GM23248 (cell line): ENCODE data around the gene TRIM6. TPM values are rescaled to one million over a fixed set of nuclear protein-coding genes. Genes with fewer than 3 reads are reported as not detected.
A peak's percentile ranks its signal among the peaks of the same experiment; 100 is the strongest.

Experiments used
- DNase-seq: peaks from one replicate; pipeline ENCODE4 v3.0.0-alpha.2; 2015
- H2AFZ ChIP-seq: fragments of 200-600 bp; sonication (generic); 2 replicates; pipeline ENCODE4 v1.6.1; 2016; ENCODE audit warnings: antibody characterized with exemption
- H3F3A ChIP-seq: fragments of 200-600 bp; sonication (generic); 2 replicates; pipeline ENCODE4 v1.6.1; 2016; ENCODE audit warnings: mild to moderate bottlenecking, antibody characterized with exemption, mixed run types; ENCODE audit not compliant: insufficient read depth
- H3K27ac ChIP-seq: fragments of 200-600 bp; sonication (generic); 2 replicates; pipeline ENCODE4 v1.5.1; 2016; ENCODE audit warnings: mild to moderate bottlenecking
- H3K27me3 ChIP-seq: fragments of 200-600 bp; sonication (generic); replicated peaks from 2 replicates; pipeline ENCODE4 v1.6.1; 2016; ENCODE audit warnings: mild to moderate bottlenecking; ENCODE audit not compliant: insufficient read depth
- H3K36me3 ChIP-seq: fragments of 200-600 bp; sonication (generic); 2 replicates; pipeline ENCODE4 v1.6.1; 2016; ENCODE audit warnings: low read depth, mild to moderate bottlenecking
- H3K4me1 ChIP-seq: fragments of 200-600 bp; sonication (generic); 2 replicates; pipeline ENCODE4 v1.6.1; 2016; ENCODE audit warnings: mild to moderate bottlenecking; ENCODE audit not compliant: insufficient read depth
- H3K4me2 ChIP-seq: fragments of 200-600 bp; sonication (generic); one replicate; pipeline ENCODE4 v1.6.1; 2016; ENCODE audit warnings: mild to moderate bottlenecking; ENCODE audit not compliant: unreplicated experiment
- H3K4me3 ChIP-seq: fragments of 200-600 bp; sonication (generic); 2 replicates; pipeline ENCODE4 v1.5.1; 2016; ENCODE audit warnings: mild to moderate bottlenecking
- H3K79me2 ChIP-seq: fragments of 200-600 bp; sonication (generic); 2 replicates; pipeline ENCODE4 v1.6.1; 2016; ENCODE audit warnings: mild to moderate bottlenecking; ENCODE audit not compliant: insufficient read depth
- H3K9ac ChIP-seq: fragments of 200-600 bp; sonication (generic); 2 replicates; pipeline ENCODE4 v1.6.1; 2016; ENCODE audit warnings: mild to moderate bottlenecking
- H3K9me2 ChIP-seq: fragments of 200-600 bp; sonication (generic); 2 replicates; pipeline ENCODE4 v1.6.1; 2016; ENCODE audit warnings: mixed run types, mild to moderate bottlenecking, moderate library complexity; ENCODE audit not compliant: insufficient read depth
- H3K9me3 ChIP-seq: fragments of 200-600 bp; sonication (generic); one replicate; pipeline ENCODE4 v1.6.1; 2017; ENCODE audit warnings: low read depth
- H4K20me1 ChIP-seq: fragments of 200-600 bp; sonication (generic); 2 replicates; pipeline ENCODE4 v1.6.0; 2016; ENCODE audit not compliant: insufficient read depth
- EZH2 ChIP-seq: fragments of 200-600 bp; sonication (generic); IDR thresholded peaks from 2 replicates; pipeline ENCODE4 v1.6.1; 2018; ENCODE audit warnings: antibody characterized with exemption, mild to moderate bottlenecking; ENCODE audit not compliant: insufficient read depth, poor library complexity, severe bottlenecking
- EZH2phosphoT487 ChIP-seq: fragments of 200-600 bp; sonication (generic); IDR thresholded peaks from 2 replicates; pipeline ENCODE4 v1.6.1; 2018; ENCODE audit warnings: antibody characterized with exemption, moderate library complexity, mild to moderate bottlenecking, low read depth; ENCODE audit not compliant: insufficient read depth
- WGBS, 2 experiments: methylation state at CpG; one replicate each; pipeline ENCODE4 v1.1.6; 2015 to 2017; ENCODE audit warnings: low lambda C conversion rate in 2 of 2, low coverage in 1 of 2; ENCODE audit errors: missing lambda C conversion rate in 2 of 2; 5-methylcytosine and 5-hydroxymethylcytosine counted together
- in situ Hi-C: fragments of 300-500 bp; cut with MboI; formaldehyde crosslinking; loops from 2 replicates; pipeline ENCODE4 v1.15.0; 2020
- polyA plus RNA-seq: library from polyadenylated mRNA; unstranded; fragments of >200 nt; fragmentation: Nextera tagmentation; extraction: Ambion mirVana; gene quantifications from 2 replicates; pipeline ENCODE4 v1.2.1, GENCODE V29; 2016
- total RNA-seq: library from RNA; depleted of rRNA; stranded (reverse); fragments of >200 nt; shearing (Covaris generic); gene quantifications from 2 replicates; pipeline ENCODE4 v1.2.3, GENCODE V29; 2014

TRIM6 gene
- total and polyA plus RNA-seq, 2 experiments from 2014 or later = 1.9 to 3.6 TPM

DNA sequence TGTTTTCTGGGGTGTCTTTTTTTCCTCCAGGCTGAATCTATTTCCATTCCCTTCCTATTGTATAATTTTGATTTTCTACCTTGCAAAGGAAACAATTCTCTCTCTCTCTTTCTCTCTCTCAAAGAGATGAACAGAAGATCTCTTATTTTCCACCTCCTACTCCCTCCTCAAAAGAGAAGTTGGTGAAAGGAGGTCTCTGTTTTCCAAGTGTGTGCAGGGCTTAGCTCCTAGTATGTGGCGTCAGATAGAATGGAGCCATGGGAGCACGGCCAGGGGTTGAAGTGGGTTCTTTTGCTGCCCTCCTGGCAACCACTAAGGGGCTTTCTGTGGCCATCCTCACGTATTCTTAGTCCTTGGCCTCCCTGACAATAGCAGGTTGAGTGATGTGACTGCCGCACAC lies 28.8 kb downstream of the TRIM6 start:
- Histone ChIP-seq H3K4me1 (peaks cover 36% of the 10 kb centered on the region), H3K9me3 (no peaks in the 10 kb centered on the region), H3K36me3 (no peaks in the 10 kb centered on the region), H3K9ac (peak overlapping the region; percentile 84), H3K79me2 (no peaks in the 10 kb centered on the region), H3K27ac (peak overlapping the region; percentile 59), H2AFZ (peak overlapping the region; percentile 97), H4K20me1 (no peaks in the 10 kb centered on the region), H3K4me2 (peak overlapping the region; percentile 92), H3F3A (peaks cover 18% of the 10 kb centered on the region), H3K4me3 (peak overlapping the region; percentile 95), H3K27me3 (no peaks in the 10 kb centered on the region), H3K9me2 (no peaks in the 10 kb centered on the region)
- in situ Hi-C loops = no loop called here
- WGBS, 2 experiments = 19 to 26% methylated on average over 4 of the region's 4 CpGs
- peak; percentile 13 for DNase-seq
- no peak for TF ChIP-seq EZH2phosphoT487

DNA sequence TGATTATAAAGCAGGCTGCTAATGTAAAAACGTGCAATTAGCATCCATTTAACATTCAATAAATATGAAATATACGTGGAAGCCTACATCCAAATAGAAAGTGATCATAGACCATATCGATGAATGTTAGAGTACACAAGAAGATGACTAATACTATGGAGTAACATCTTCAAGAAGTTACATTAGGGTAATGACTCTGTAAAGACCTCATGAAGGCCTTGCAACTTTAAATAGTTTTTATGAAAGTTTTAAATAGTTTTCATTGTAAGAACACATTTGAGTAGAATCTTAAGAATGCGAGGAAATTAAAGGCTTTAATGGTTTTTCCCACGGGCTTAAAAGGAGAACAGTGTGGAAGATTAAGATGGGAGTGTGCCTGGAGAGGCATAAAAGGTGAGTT lies 29.8 kb downstream of the TRIM6 start:
- Histone ChIP-seq H3K9me3 (no peaks in the 10 kb centered on the region), H4K20me1 (no peaks in the 10 kb centered on the region), H3K27ac (peak overlapping the region; percentile 62), H3K4me2 (peak overlapping the region; percentile 92), H3K9ac (no peak overlapping the region), H3K36me3 (no peaks in the 10 kb centered on the region), H2AFZ (no peak overlapping the region), H3K79me2 (no peaks in the 10 kb centered on the region), H3F3A (peaks cover 9% of the 10 kb centered on the region), H3K9me2 (no peaks in the 10 kb centered on the region), H3K4me1 (peaks cover 27% of the 10 kb centered on the region), H3K4me3 (no peak overlapping the region), H3K27me3 (no peaks in the 10 kb centered on the region)
- WGBS, 2 experiments = 73 to 76% methylated on average over 5 of the region's 5 CpGs
- TF ChIP-seq EZH2phosphoT487 = no peak
- in situ Hi-C loops = no loop called here
- peak; percentile 68 for DNase-seq

DNA sequence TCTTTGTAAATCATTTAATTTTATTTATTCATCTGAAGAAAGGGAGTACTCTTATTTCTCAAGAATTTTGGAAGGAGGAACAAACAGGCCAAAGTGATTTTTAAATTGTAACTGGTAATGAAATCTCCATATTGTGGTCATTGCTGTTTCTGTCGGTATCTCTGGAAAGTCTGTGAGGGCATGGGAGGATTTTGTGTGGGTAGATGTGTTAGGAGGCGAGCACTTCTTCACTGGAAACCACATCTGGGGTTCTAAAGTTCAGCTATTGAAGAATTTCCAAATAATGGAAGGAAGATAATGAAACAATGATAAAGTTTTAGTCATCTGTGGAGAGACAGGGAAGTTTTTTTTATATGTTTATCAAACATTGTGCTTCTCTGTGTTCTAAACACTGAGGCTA lies 35.0 kb downstream of the TRIM6 start:
- Histone ChIP-seq H3K36me3 (0 out of 2 replicates have a peak, but pooled peaks cover 4% of the 10 kb centered on the region), H3K9ac (no peak overlapping the region), H3K27ac (no peak overlapping the region), H3K4me3 (no peak overlapping the region), H3K9me3 (no peaks in the 10 kb centered on the region), H4K20me1 (no peaks in the 10 kb centered on the region), H3K79me2 (no peaks in the 10 kb centered on the region), H3K4me2 (no peak overlapping the region), H3K27me3 (no peaks in the 10 kb centered on the region), H3K4me1 (peaks cover under 1% of the 10 kb centered on the region; the same call in 1 of the 2 replicates), H3F3A (no peaks in the 10 kb centered on the region), H2AFZ (no peak overlapping the region), H3K9me2 (no peaks in the 10 kb centered on the region)
- TF ChIP-seq EZH2 (no peak), EZH2phosphoT487 (no peak)
- 74 to 76% methylated on average over 2 of the region's 2 CpGs for WGBS, 2 experiments
- no peak for DNase-seq
- in situ Hi-C loops = no loop called here

DNA sequence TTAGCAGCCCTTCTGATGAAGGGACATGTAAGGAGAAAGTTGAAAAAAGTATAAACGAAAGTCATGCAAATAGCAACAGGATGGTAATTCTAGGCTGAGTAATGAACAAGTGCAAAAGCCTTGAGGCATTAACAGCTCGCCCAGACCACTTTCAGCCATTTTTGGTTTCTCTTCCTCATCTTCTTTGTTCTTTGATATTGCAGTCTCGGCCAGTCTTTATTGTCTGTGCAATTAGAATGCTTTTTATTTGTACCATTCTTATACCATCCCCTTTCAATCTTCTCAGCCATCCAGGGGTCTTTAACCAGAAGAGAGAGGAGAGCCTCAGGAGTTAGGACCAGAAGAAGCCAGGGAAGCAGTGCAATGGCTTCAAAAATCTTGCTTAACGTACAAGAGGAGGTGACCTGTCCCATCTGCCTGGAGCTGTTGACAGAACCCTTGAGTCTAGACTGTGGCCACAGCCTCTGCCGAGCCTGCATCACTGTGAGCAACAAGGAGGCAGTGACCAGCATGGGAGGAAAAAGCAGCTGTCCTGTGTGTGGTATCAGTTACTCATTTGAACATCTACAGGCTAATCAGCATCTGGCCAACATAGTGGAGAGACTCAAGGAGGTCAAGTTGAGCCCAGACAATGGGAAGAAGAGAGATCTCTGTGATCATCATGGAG lies 35.7 kb downstream of the TRIM6 start:
- no peak for TF ChIP-seq EZH2
- no peak for TF ChIP-seq EZH2phosphoT487
- H3K4me2 ChIP-seq = no peak overlapping the region

More for the DNA sequence above, 35.7 kb downstream of the TRIM6 start:
- no peak for DNase-seq
- Histone ChIP-seq H3K9me3 (no peaks in the 10 kb centered on the region), H3K36me3 (0 out of 2 replicates have a peak, but pooled peaks cover 4% of the 10 kb centered on the region), H3K79me2 (no peaks in the 10 kb centered on the region), H3K4me1 (no peaks in the 10 kb centered on the region), H3K27me3 (no peaks in the 10 kb centered on the region), H4K20me1 (no peaks in the 10 kb centered on the region), H3K9me2 (no peaks in the 10 kb centered on the region), H3K9ac (no peak overlapping the region), H3K4me3 (no peak overlapping the region), H3F3A (no peaks in the 10 kb centered on the region), H3K27ac (no peak overlapping the region), H2AFZ (no peak overlapping the region)
- in situ Hi-C loops = no loop called here
- WGBS, 2 experiments = 74 to 83% methylated on average over 5 of the region's 5 CpGs
